CD4-positive, alpha-beta T cell treated with Interleukin-4 for 1 hour (primary cell): ENCODE data around the gene MRPS6.

Experiments
- DNase-seq, 2 donors: peaks; one replicate each; pipeline ENCODE4 v3.0.0-alpha.2; 2020 to 2022

The MRPS6 gene

GRCh38 chr21:34182436-34182835 lies 109.1 kb downstream of the MRPS6 start:
- no peak for DNase-seq

DNA sequence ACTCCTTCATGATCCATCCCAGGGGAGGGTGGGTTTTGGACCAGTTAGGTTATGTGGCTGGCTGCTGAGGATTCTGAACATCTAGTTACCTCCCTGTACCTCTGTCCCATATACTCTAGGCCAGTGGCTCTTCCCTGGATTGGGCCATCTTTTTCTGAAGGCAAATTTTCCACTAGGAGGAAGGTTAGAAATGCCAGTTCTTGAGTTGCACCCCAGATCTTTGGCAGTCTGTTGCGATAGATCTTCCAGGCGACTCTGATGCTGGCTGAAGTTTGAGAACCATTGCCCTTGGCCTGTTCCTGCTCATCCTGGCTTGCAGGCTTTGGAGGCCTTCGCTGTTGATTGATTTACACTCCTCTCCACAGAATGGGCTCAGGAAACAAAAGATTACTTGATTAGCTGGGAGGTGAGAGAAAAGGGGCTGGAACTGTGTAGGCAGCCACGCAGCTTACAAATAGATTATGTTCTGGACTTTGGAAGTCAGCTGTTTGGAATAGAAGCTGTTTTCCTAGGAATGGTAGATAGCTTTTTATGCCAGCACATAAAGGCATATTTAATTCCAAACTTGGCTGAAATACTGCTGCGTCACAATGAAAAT lies 110.1 kb downstream of the MRPS6 start:
- DNase-seq: no peak

DNA sequence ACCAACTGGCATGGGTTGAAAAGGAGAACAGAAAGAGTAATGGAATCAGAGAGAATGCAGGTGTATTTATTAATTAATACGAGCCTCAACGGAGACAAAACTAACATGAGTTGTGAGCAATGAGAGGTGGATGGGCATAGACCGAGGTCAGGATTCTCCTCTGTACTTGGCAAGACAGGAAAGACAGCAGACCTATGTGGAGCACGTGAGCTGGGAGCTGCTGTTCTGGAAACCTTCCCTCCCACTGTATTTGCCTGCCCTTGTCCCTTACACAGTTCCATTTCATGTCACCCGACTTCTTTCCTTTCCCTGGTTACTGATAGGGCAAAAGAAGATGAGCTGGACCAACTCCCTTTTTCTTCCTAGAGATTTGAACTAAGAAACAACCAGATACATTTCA lies 110.9 kb downstream of the MRPS6 start:
- DNase-seq: no peak

DNA sequence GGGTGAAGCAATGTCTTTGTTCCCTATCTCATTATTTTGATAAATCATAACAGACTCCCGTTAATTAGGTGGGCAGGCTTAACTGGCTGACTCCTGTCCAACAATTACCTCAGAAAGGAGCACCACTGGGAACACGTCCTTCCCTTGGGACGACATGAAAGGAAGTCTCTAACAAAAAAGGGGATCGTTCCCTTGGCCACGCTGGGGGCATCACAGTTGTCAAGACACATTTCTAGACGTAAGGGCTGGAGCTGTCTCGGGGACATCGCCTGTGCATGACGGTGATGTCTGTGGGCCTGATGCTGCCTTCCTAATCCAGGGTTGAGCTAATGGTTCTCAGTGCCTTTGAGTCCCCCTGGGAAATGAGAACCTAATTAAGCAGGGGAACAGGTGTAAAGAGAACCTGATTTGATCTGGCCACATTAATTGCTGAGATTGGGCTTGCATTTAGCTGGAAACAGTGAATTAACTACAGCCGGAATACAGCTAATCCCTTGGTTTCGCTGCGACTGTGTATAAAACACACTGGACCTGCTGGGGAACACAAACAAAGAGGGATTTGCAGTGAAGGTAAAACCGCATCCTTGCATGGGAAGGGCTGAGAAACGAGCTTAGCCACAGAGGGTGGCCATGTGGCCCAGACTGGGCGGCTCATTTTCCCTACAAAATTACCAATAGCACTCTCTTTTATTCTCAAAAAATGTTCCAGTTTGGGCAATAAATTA lies 111.8 kb downstream of the MRPS6 start:
- no peak for DNase-seq

- DNase-seq: no peak
These were observed 112.8 kb downstream of the MRPS6 start for GRCh38 chr21:34186109-34186719.

DNA sequence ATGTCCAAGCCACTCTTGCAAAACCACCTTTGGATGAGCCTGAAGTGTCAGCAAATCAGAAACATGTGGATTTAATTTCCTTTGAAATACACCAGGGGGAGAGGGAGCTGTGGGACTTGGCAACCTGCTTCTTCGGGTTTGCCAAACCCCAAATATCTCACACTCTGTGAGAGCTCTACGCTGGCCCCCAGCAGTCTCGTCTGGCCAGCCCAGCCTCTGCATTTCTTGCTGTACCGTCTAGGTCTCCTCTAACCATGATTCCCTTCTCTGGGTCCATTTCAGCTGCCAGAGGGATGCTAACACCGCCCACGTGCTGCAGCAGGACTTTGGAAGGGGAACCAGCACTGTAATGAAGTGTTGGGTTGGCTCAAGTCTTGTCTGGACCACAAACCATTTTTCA lies 114.6 kb downstream of the MRPS6 start:
- no peak for DNase-seq

DNA sequence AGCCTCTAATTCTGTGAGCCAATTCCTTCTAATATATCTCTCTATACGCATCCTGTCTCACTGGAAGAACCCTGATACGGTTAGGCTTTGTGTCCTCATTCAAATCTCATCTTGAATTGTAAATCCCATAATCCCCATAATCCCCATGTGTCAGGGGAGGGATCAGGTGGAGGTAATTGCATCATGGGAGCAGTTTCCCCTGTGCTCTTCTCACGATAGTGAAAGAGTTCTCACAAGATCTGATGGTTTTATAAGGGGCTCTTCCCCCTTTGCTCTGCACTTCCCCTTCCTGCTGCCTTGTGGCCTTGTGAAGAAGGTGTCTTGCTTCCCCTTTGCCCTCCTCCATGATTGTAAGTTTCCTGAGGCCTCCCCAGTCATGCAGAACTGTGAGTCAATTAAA lies 116.1 kb downstream of the MRPS6 start:
- DNase-seq: no peak

DNA sequence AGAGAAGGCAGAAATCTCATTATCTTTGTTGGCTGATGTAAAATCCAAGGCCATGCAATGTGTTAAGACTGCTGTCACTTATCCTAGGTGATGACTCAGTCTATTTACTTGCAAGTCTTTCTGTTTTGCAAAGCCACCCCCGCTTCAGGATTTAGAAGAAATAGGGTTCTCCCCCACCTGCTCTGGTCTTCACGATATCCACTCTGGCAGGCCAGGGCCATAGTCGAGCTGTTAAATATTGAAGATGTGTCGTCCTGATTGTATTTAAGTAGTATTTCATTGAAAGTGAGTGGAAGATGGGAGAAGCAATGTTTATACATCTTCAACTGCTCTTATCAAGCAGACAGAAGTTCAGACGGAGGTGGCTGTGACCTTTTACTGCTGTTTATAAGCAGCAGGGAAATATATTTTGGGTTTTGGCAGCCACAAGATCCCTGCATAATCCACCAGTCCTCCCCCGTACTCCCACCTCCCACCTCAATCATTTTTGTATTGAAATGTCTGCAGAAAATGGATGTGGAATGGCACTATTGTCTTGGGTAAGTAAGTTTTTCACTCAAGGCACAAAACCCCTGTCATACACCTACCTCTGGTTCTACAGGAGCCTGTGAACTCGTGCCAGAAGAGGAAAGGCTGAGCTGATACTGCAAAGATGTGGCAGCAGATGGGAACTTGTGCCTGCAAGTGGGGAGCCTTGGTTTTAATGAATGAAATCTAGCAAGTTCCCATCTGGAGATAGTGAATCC lies 117.4 kb downstream of the MRPS6 start:
- DNase-seq: no peak

DNA sequence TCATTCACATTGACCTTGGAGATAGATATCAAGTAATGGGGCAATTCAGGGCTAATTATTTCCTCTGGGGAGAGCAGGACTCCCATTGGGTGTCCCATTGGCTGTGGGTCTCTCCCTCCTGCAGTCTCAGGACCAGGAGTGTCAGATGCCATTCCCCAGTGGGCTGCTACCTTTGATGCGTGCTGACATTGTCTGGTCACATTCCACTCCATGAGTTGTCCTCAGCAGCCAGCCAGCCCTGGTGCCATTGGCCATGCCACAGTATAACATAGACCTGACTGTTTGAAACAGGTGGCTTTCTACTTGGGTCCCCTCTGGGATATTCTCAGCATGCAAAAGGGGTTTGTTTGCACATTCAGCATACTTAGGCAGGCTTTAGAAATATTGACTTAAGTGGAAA lies 118.5 kb downstream of the MRPS6 start:
- no peak for DNase-seq
